IPS DF 4.7 (cell line): ENCODE measurements around the gene HTN3.
"Not testable (repeated sequence)": the region's sequence is repeated elsewhere in the genome, so short reads cannot be mapped to it uniquely, and the experiment has no call there.

Source experiments
- DNase-seq: peaks from one replicate; pipeline ENCODE4 v3.0.0-alpha.2; 2013; ENCODE audit warnings: low spot score; ENCODE audit errors: extremely low read depth

Gene HTN3

GRCh38 chr4:70028159-70028558 is at the start of gene HTN3:
Gene HTN3, plus strand, starts transcription at chr4:70028459. Its CDS starts 2,282 bp downstream, at chr4:70030741.
- not testable (repeated sequence) for DNase-seq

- no peak for DNase-seq
Observed at GRCh38 chr4:69984030-69984443, 44.2 kb upstream of the HTN3 start.

- DNase-seq: no peak
Observed at GRCh38 chr4:69986663-69987062, 41.6 kb upstream of the HTN3 start.

GRCh38 chr4:69991016-69991415 is 37.2 kb upstream of the HTN3 start:
- no peak for DNase-seq

GRCh38 chr4:69994782-69995181 is 33.5 kb upstream of the HTN3 start:
- no peak for DNase-seq

DNA sequence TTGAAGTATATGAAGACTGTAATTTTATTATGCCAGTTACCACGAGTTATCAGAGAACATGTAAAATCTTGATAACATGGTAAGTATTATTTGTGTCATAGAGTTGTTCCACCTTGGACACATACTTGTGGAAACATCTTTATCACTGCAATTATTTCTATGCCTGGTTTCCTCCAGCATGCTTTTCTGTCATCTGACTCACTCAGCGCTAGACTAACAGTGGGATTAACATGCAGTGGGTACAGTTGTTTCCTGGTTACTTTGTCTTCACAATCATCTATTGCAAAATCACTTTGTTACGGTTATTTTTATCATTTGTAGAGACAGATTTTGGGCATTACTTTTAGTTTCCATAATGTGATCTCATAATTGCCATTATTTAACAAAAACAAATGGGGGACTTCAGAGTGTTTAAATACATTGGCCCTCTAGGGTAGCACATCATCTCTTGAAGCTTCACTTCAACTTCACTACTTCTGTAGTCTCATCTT is 32.7 kb upstream of the HTN3 start, which contains the start of gene STATH:
Gene STATH (plus strand): TSS at position 441 of the 491 bp plus-strand sequence. CDS start 2,472 bp downstream, outside the sequence.
- DNase-seq: no peak

DNA sequence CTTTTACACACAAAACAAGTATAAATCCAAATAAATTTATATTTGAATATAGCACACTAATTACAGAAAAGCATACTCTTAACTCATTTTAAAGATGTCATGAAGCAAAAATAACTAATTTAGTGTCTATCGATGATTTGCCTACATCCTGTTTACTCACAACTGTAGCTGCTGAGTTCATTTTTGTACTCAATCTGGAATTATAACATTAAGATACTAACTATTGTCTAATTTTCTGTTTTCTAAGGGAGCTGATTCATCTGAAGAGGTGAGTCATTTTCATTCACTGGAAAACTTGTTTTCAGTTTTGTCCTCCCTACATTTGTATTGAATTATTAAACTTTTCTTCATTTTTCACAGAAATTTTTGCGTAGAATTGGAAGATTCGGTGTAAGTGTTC is 28.8 kb upstream of the HTN3 start:
- no peak for DNase-seq

- no peak for DNase-seq
Observed at GRCh38 chr4:70000711-70001110, 27.5 kb upstream of the HTN3 start.

- no peak for DNase-seq
Observed at GRCh38 chr4:70002507-70002906, 25.8 kb upstream of the HTN3 start.

- no peak for DNase-seq
Observed at GRCh38 chr4:70008771-70009170, 19.5 kb upstream of the HTN3 start.

DNA sequence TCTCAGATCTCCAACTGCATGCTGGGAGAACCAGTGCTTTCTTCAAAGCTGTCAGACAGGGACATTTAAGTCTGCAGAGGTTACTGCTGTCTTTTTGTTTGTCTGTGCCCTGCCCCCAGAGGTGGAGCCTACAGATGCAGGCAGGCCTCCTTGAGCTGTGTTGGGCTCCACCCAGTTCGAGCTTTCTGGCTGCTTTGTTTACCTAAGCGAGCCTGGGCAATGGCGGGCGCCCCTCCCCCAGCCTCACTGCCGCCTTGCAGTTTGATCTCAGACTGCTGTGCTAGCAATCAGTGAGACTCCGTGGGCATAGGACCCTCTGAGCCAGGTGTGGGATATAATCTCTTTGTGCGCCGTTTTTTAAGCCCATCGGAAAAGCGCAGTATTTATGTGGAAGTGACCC is 9.3 kb upstream of the HTN3 start:
- not testable (repeated sequence) for DNase-seq

- DNase-seq: no peak
Observed at GRCh38 chr4:70023218-70023617, 5.0 kb upstream of the HTN3 start.

- DNase-seq: no peak
Observed at GRCh38 chr4:70027011-70027410, 1.2 kb upstream of the HTN3 start.

- not testable (repeated sequence) for DNase-seq
Observed at GRCh38 chr4:70037559-70037958, 9.3 kb downstream of the HTN3 start.

GRCh38 chr4:70039928-70040327 is 11.7 kb downstream of the HTN3 start:
- DNase-seq: not testable (repeated sequence)

DNA sequence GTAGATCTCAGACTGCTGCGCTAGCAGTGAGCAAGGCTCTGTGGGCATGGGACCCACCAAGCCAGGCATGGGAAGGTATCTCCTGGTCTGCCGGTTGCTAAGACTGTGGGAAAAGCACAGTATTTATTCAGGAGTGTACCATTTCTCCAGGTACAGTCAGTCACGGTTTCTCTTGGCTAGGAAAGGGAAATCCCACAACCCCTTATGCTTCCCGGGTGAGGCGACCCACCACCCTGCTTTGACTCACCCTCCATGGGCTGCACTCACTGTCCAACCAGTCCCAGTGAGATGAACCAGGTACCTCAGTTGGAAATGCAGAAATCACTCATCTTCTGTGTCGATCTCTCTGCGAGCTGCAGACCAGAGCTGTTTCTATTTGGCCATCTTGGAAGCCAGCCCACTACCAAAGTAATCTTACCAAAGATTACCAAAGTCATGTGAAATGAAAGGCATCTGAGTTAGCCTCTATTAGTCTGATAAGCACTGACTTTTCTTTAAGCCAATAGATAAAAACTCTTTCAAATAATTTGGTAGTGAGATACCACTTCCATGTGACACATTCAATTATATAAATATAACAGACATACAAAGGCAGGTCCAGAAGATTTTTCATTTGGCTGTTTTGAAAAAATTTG is 13.5 kb downstream of the HTN3 start:
- DNase-seq: no peak

DNA sequence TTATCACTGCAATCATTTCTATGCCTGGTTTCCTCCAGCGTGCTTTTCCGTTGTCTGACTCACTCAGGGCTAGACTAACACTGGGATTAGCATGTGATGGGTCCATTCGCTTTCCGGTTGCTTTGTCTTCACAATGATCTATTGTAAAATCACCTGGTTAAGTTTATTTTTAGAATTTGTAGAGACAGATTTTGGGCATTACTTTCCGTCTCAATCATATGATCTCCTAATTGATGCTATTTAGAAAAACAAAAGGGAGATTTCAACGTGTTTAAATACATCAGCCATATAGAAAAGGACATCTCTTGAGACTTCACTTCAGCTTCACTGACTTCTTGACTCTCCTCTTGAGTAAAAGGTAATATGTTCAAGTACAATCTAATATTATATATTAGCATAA is 21.9 kb downstream of the HTN3 start, which contains the start of gene HTN1:
Gene HTN1 (plus strand): TSS at position 301 of the 400 bp plus-strand sequence. CDS start 2,639 bp downstream, outside the sequence.
- DNase-seq: not testable (repeated sequence)

DNA sequence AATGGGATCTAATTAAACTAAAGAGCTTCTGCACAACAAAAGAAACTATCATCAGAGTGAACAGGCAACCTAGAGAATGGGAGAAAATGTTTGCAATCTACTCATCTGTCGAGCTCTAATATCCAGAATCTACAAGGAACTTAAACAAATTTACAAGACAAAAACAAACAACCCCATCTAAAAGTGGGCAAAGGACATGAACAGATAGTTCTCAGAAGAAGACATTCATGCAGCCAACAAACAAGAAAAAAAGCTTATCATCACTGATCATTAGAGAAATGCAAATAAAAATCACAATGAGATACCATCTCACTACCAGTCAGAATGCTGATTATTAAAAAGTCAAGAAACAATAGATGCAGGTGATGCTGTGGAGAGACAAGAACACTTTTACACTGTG is 28.3 kb downstream of the HTN3 start:
- not testable (repeated sequence) for DNase-seq

DNA sequence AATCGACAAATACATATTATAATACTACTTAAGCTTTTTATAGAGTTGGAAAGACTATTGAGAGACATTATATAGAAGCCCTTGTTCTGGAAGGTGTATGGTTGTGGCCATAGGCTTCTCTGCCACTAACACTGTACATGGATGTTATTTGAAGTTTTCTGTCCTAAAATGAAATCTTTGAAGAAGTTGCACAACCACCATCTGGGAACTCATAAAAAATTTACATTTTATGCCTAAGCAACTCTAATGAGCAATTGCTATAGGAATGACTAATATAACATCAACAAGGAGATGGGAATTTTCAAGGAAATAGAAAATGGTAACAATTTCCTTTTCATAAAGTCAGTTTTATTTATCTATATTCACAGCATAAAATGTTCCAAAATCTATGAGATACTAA is 29.4 kb downstream of the HTN3 start:
- no peak for DNase-seq

- no peak for DNase-seq
Observed at GRCh38 chr4:70059149-70059548, 30.9 kb downstream of the HTN3 start.

DNA sequence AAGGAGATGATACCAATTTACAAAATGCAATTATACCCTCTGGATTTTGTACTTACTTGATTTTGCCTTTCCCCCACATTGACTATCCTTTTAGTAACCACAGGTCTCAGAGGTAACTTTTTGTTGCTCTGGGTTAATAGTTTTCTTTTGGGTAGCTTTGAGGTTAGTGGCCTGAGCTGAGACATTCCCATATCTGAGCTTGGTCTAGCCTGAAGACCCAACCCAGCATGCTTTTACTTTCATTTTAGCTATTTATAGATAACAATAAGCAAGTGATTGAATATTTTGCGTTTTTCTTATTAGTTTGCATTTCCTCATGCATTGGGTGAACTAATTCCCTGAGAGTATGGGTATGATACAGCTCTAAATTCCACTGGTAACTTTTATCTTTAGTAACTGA is 33.7 kb downstream of the HTN3 start:
- no peak for DNase-seq

DNA sequence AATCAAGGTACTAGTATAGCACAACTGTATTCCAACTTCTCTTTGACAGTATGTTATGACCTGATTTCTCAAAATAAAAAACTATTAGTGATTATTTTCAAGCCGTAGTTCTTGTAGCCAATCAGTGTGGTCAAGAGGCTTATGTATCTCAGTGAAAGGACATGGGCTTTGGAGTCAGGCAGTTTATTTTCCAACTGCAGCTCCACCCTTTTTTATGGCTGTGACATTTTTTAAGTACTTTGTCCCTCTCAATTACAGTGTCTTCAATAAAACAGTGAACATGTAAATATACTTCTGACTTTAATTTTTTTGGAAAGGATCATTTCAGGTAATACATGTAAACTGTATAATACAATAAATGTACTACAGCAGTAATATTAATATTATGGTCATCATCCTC is 51.9 kb downstream of the HTN3 start:
- no peak for DNase-seq
